NCI-H526 treated with DMSO at 0.1 percent for 48 hours (cell line): Measurements from ENCODE around the gene OR2F2.

Experiments used
- DNase-seq: peaks from one replicate; lab custom pipeline; 2025; lab: John Stamatoyannopoulos, UW

OR2F2 gene

GRCh38 chr7:143914938-143915652 lies 19.9 kb upstream of the OR2F2 start:
- no peak for DNase-seq

DNA sequence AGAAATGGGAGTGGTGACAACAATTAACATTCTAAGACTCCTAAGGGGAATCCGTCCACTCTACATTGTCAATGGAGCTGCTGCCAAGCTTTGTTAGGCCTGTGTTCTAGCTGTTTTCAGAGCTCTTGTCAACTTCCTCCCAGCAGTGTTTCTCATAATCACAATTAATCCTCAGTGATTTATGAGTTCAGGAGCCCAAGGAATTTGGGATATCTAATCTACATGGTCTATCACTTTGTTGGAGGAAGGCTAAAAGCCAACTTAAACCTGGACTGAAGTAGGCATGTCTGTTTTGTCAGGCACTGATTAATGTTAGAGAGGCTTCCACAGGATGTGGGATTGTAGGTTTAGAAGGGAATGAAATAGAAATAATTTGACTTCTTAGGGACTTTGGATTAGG lies 10.2 kb upstream of the OR2F2 start:
- DNase-seq = no peak

- no peak for DNase-seq
Measured at GRCh38 chr7:143929224-143929920, 5.7 kb upstream of the OR2F2 start.

DNA sequence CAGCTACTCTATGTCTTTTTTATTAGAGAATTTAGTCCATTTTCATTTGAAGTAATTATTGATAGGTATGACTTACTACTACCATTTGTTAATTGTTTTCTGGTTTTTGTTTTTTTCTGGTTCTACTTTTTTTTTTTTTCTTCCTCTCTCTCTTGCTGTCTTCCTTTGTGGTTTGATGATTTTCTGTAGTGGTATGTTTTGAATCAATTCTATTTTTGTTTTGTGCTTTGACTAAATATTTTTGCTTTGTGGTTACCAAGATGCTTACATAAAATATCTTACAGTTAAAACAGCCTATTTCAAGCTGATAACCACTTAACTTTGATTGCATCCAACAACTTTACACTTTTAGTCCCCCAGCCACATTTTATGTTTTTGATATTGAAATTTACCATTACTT lies 3.3 kb upstream of the OR2F2 start:
- DNase-seq = no peak

DNA sequence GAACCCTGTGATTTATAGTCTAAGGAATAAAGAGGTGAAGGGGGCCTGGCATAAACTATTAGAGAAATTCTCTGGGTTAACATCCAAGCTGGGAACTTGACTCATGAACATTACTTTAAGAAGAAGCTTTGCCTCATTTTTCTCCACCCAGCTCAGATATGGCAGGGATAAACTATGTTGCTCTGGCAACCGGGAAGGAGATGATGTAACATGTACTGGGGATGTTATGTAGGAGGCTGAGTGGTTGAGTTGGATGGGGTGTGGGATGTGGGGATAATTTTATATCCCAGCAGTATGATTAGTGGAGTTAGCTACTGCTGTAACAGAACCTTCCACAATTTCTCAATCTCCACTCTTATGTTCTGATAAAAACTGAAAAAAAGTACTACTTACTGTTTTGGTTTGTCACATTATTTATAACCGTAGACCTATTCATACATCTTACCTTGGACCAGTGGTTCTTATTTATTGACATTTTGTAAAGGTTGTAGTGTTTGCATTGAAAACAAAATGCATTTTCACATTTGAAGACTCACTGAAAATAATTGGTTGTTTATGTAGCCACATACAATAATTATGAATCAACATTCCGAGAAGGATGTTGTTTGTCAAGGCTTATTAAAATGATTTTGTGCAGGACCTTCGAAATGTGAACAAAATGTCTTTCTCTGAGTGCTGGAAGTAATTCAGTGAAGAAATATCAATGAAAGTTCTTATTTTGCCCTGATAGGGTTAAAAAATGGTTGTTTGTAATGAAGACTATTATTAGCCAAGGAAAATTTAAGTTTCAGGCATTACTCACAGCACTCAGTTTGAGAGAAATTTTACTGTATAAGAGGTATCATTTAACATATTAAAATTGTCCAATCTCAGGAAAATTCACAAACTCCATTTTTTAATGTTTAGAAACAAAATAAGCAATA lies 1.3 kb downstream of the OR2F2 start:
- DNase-seq = no peak

DNA sequence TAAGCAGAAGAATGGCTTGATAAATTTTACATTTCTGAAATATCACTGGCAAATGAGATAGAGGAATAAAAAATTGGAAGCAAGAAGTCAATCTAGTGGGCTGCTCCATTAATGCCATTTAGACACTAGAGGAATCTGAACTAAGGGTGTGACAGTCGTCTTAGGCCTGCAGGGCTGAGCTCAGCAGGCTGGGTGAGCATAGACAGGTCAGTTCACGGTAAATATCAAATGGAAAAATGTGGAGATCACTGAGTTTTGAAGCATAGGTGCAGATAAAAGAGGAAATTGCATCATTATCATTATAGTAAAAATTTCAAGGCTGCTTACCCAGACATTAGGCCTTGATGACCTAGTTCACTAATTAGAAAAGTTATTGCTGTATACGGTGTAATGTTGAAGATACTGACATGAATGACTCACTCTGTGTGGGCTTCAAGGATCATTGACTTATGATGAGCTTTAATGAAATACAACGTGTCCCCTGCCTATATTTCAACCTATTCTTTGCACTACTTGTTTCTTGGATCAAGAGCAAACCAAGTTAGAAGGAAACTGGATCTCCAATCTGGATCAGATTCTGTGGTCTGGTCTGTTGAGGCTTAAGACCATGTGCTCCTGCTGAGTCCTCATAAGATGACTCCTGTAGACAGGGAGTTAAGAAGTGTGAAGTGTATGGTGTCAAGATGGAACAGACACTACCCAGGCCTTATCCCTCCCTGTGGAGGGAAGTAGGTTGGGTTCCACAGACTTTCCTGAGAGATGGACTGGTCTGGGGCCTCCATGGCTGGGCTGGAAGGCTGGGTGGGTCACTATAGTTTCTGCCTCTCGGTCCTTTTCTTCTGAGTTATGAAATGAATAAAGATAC lies 3.6 kb downstream of the OR2F2 start:
- no peak for DNase-seq

GRCh38 chr7:143945423-143945822 lies 10.4 kb downstream of the OR2F2 start:
- DNase-seq = no peak

GRCh38 chr7:143947111-143947510 lies 12.1 kb downstream of the OR2F2 start:
- no peak for DNase-seq

DNA sequence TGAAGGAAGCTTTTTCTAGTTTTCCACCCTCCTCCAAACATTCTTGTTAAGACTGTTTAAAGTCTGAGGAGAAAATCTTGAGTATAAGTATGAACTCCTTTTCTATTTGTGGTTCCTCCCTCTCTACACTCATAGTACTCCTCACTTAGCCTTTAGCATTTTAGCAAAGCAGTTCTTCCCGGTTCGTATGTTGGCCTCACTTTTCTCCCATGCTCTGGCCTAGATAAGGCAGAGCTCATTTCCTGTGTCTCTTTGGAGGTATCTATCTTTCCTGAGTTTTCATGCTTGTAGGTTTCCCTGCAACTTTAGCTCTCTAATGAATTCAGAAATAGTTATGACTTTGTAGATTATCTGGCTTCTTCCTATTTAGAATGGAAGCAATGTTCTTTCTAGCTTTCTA lies 13.7 kb downstream of the OR2F2 start:
- DNase-seq = no peak

DNA sequence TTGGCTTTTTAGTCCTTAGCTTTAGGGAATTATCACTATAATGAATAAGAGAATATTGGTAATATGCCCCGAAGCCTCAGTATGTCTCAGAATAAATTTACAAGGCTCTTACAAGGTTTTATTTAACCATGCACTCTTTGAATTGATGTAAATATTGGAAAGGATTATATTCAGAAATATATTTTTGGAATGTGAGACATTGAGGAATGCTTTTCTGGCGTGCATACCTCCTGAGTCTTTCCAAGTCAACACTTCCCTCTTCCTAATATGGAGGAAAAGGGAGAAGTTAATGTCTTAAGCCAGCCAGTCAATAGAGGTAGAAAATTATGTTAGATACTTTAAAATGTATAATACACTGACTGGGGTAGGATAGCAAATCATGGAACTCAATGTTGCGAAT lies 18.4 kb downstream of the OR2F2 start:
- no peak for DNase-seq

- DNase-seq = no peak
Measured at GRCh38 chr7:143954135-143954534, 19.1 kb downstream of the OR2F2 start.

- DNase-seq = no peak
Measured at GRCh38 chr7:143954544-143954943, 19.5 kb downstream of the OR2F2 start, which contains the start of gene OR2F1. OR2F1 (plus strand) TSS chr7:143954844; CDS start chr7:143959971, 5,127 bp downstream.

- no peak for DNase-seq
Measured at GRCh38 chr7:143958781-143959180, 23.7 kb downstream of the OR2F2 start.

DNA sequence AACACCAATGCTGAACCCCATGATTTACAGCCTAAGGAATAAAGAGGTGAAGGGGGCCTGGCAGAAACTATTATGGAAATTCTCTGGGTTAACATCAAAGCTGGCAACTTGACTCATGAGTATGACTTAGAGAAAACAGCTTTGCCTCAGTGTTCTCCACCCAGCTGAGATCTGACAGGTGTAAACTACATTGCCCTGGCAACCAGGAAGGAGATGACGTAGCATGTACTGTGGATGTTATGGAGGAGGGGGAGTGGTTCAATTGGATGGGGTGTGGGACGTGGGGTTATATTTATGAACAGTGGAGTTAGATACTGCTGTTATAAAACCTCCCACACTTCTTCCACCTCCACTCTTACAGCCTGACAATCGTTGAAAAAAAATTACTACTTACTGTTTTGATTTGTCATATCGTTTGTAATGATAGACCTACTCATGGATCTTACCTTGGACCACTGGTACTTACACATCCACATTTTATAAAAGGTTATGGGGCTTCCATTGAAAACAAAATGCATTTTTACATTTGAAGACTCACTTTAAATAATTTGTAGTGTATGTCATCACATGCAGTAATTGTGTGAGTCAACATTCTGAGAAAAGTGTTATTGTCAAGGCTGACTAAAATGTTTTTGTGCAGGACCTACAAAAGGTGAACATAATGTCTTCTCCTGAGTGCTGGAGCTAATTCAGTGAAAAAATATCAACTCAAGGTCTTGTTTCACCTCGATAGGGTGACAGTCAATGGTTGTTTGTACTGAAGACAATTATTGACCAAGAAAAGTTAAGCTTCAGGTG lies 26.0 kb downstream of the OR2F2 start:
- no peak for DNase-seq

DNA sequence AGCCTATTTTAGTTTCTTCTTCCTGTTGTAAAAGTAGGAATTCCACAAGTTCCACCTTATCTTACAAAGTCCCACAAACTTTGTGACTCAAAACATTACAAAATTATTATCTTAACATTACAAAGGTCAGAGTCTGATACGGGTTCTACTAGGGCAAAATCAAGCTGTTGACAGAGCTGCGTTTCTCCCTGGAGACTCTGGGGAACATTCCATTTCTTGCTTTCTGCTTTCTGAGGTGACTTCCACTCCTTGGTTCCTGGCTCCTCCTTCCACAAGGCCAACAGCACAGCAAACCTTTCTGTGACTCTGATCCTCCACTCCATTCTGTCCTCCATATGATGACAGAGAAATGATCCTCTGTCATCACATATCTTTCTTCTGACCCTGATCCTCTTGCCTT lies 30.2 kb downstream of the OR2F2 start:
- no peak for DNase-seq

- DNase-seq = no peak
Measured at GRCh38 chr7:143967398-143967797, 32.4 kb downstream of the OR2F2 start.

DNA sequence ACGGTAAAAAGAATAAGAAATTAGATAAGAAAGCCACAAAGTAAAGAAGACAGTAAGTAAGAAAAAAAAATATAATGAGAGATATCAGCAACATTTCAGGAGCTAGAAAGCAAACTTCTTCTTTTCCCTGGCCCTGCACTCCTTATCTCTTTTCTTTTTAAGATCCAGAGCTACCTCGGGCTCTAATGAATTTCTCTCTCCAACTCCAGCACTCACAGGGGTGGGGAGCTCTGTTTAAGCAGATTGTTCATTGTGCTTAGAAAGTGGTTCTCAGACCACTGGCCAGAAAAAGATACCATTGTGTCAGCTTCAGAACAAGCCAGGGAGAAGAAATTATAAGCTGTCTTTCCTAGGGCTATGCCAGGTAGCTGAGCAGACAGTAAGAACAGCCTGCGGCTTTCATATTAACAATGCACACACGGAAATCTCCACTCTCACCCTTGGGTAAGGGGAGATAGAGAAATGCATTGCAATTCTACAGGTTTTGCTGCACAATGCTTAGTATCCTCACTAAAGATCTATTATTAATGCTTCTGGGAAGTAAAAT lies 38.9 kb downstream of the OR2F2 start:
- no peak for DNase-seq

- no peak for DNase-seq
Measured at GRCh38 chr7:143974459-143974858, 39.4 kb downstream of the OR2F2 start.

DNA sequence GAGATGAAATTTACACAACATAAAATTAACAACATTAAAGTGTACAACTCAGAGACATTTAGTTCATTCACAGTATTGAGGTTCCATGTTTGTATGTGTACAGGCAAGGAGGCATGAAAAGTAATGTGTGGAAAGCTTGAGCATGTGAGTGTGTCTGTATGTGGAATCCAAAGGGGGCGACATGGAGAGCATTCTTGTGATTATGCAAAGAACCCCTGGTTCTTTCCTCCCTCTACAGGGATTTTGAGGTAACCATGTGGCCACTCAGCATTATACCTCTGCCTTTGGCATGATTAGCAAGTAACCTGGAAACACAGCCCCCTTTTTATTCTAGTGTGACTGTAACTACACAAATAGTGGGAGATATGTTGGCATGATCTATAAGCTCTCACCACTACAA lies 40.6 kb downstream of the OR2F2 start:
- no peak for DNase-seq

DNA sequence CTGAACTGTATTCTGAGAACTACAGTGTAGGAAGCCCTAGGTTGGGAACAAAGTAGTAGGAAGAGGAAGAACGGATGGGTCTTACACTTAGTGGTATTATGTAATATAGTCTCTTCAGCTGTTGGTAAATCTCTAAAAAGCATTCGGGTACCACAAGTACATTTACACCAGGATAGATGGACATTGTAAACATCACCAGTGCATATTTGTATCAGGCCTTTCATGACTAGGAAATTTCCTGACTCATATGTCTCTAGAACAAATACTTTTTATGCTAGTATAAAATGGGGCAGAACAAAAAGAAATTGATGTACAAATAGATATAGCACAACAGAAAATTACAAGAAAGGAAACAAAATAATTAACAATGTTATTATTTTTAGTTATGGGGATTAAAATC lies 43.6 kb downstream of the OR2F2 start:
- DNase-seq = no peak

- DNase-seq = no peak
Measured at GRCh38 chr7:143979359-143979758, 44.3 kb downstream of the OR2F2 start.
